HG03159 (cell line): ENCODE measurements around the gene ICOSLG.
"Not testable (repeated sequence)": the region's sequence is repeated elsewhere in the genome, so short reads cannot be mapped to it uniquely, and the experiment has no call there.

Experiments
- ATAC-seq: cut with Tn5 transposase; IDR thresholded peaks from one replicate; pipeline ENCODE4 v1.9.1; 2021; ENCODE audit warnings: mild to moderate bottlenecking, moderate library complexity; ENCODE audit not compliant: unreplicated experiment

ICOSLG gene

GRCh38 chr21:44240842-44241241 lies at the start of gene ICOSLG:
TSS of gene ICOSLG (minus strand) at chr21:44240943. CDS start at chr21:44240817, 126 bp downstream.
- ATAC-seq, result not testable (repeated sequence)

GRCh38 chr21:44289381-44290010 lies 48.8 kb upstream of the ICOSLG start:
- ATAC-seq, result no peak

GRCh38 chr21:44288251-44289110 lies 47.7 kb upstream of the ICOSLG start:
- ATAC-seq, result no peak

- ATAC-seq, result no peak
Measured at GRCh38 chr21:44286716-44287632, 46.2 kb upstream of the ICOSLG start.

- ATAC-seq, result no peak
Measured at GRCh38 chr21:44286086-44286715, 45.5 kb upstream of the ICOSLG start.

- ATAC-seq, result no peak
Measured at GRCh38 chr21:44285138-44285992, 44.6 kb upstream of the ICOSLG start, which contains the start of gene AIRE. TSS of gene AIRE (plus strand) at chr21:44285876. CDS start at chr21:44286007, 131 bp downstream.

- no peak for ATAC-seq
Measured at GRCh38 chr21:44283948-44284347, 43.2 kb upstream of the ICOSLG start.

GRCh38 chr21:44283211-44283785 lies 42.6 kb upstream of the ICOSLG start:
- ATAC-seq, result not testable (repeated sequence)

GRCh38 chr21:44282370-44282769 lies 41.6 kb upstream of the ICOSLG start:
- no peak for ATAC-seq

GRCh38 chr21:44281801-44282200 lies 41.1 kb upstream of the ICOSLG start:
- no peak for ATAC-seq

GRCh38 chr21:44279354-44280260 lies 38.9 kb upstream of the ICOSLG start:
- no peak for ATAC-seq

GRCh38 chr21:44275041-44275440 lies 34.3 kb upstream of the ICOSLG start:
- no peak for ATAC-seq

- ATAC-seq, result no peak
Measured at GRCh38 chr21:44273046-44273445, 32.3 kb upstream of the ICOSLG start.

GRCh38 chr21:44272284-44272858 lies 31.6 kb upstream of the ICOSLG start:
- no peak for ATAC-seq

GRCh38 chr21:44271558-44272283 lies 31.0 kb upstream of the ICOSLG start:
- no peak for ATAC-seq

- no peak for ATAC-seq
Measured at GRCh38 chr21:44269090-44269489, 28.3 kb upstream of the ICOSLG start.

GRCh38 chr21:44267655-44268142 lies 27.0 kb upstream of the ICOSLG start:
- no peak for ATAC-seq
